Spleen (tissue), 11 donors: Measurements from ENCODE around the gene DYNLRB1. TPM values are rescaled to one million over a fixed set of nuclear protein-coding genes. Genes with fewer than 3 reads are reported as not detected.

Experiments
- DNase-seq: peaks from one replicate; pipeline ENCODE4 v3.0.0-alpha.2; 2020
- H3K27ac ChIP-seq, 8 donors: fragments of 200-600 bp; sonication (generic) in 7 of 8; 1 replicate in 4 of 8; 2 replicates in 4 of 8; pipeline versions ENCODE4 v1.5.0 to v1.8.0; 2016 to 2021; ENCODE audit warnings: inconsistent platforms in 4 of 8, mild to moderate bottlenecking in 4 of 8, moderate library complexity in 1 of 8
- H3K27me3 ChIP-seq, 7 donors: fragments of 200-600 bp; sonication (generic) in 6 of 7; replicated peaks in 1 of 7; 1 replicate in 4 of 7; 2 replicates in 3 of 7; pipeline versions ENCODE4 v1.5.0 to v1.8.0; 2016 to 2021; ENCODE audit warnings: inconsistent platforms in 3 of 7, mild to moderate bottlenecking in 1 of 7
- H3K36me3 ChIP-seq, 6 donors: fragments of 200-600 bp; sonication (generic) in 5 of 6; 1 replicate in 4 of 6; 2 replicates in 2 of 6; pipeline versions ENCODE4 v1.5.0 to v1.8.0; 2016 to 2021; ENCODE audit warnings: inconsistent platforms in 2 of 6
- H3K4me1 ChIP-seq, 6 donors: fragments of 200-600 bp; sonication (generic) in 5 of 6; 1 replicate in 3 of 6; 2 replicates in 3 of 6; pipeline versions ENCODE4 v1.5.0 to v1.8.0; 2016 to 2021; ENCODE audit warnings: inconsistent platforms in 3 of 6
- H3K4me3 ChIP-seq, 8 donors: fragments of 200-600 bp; sonication (generic) in 7 of 8; 1 replicate in 4 of 8; 2 replicates in 4 of 8; pipeline versions ENCODE4 v1.5.0 to v1.8.0; 2016 to 2021; ENCODE audit warnings: inconsistent platforms in 4 of 8, mild to moderate bottlenecking in 4 of 8, moderate library complexity in 2 of 8
- H3K9me3 ChIP-seq, 8 donors: fragments of 200-600 bp; sonication (generic) in 7 of 8; 1 replicate in 4 of 8; 2 replicates in 4 of 8; pipeline versions ENCODE4 v1.5.0 to v1.8.0; 2016 to 2021; ENCODE audit warnings: inconsistent platforms in 4 of 8
- CTCF ChIP-seq, 11 experiments: fragments of 200-600 bp in 7 of 11; fragments of 450-650 bp in 4 of 11; sonication (generic) in 4 of 11; IDR thresholded peaks in 8 of 11; conservative IDR thresholded peaks in 3 of 11; 1 replicate in 7 of 11; 2 replicates in 4 of 11; pipeline versions ENCODE4 v1.4.0 to v1.8.0; 2016 to 2021; ENCODE audit warnings: antibody characterized with exemption in 11 of 11, inconsistent platforms in 4 of 11, mild to moderate bottlenecking in 1 of 11
- POLR2A ChIP-seq, 3 donors: fragments of 450-650 bp; IDR thresholded peaks; one replicate each; pipeline ENCODE4 v1.5.1; 2017; ENCODE audit warnings: antibody characterized with exemption in 3 of 3, mild to moderate bottlenecking in 1 of 3
- POLR2AphosphoS5 ChIP-seq, 3 donors: sonication (generic); formaldehyde crosslinking; IDR thresholded peaks; one replicate each; pipeline ENCODE4 v1.5.1; 2017; ENCODE audit warnings: antibody characterized with exemption in 3 of 3
- WGBS, 5 donors: extraction: QIAGEN DNeasy Blood & Tissue Kit in 3 of 5; methylation state at CpG; one replicate each; pipeline versions ENCODE4 v1.1.5 to v1.1.7; 2013 to 2018; 5-methylcytosine and 5-hydroxymethylcytosine counted together
- intact Hi-C: fragments of 100-400 bp; cut with DNase I; formaldehyde crosslinking; loops from one replicate; pipeline ENCODE4 v1.15.0; 2023; ENCODE audit warnings: low total_unique reads
- polyA plus RNA-seq, 3 donors: library from polyadenylated mRNA; stranded (reverse); fragments of 200-250 nt; gene quantifications; one replicate each; pipeline ENCODE4 v1.2.1, GENCODE V29; 2013
- total RNA-seq, 7 donors: library from RNA; depleted of rRNA in 3 of 7; stranded (reverse); fragments of >200 nt in 3 of 7; fragmentation: NEBNext Ultra II Directional in 4 of 7; extraction: Animal tissue kit (Norgen Biotek cat#: 25700) in 4 of 7; gene quantifications; one replicate each; pipeline versions ENCODE4 v1.1.0 to v1.2.1, GENCODE V29; 2016 to 2021
- donor health status: healthy with polysubstance abuse.
- donor health status: DM: no; HTN: no; CAD: no; lungs with moderate emphysema.
- donor health status: DM: no; HTN: no; CAD: no.
- donor health status: Bipolar disorder and iron deficiency.
- donor health status: healthy.
- donor health status: DM: no; HTN: no; CAD: no.
- donor health status: DM: yes; HTN: yes; CAD: no.

DYNLRB1 gene
- total and polyA plus RNA-seq, 10 donors = 72.0 to 209 (median 152) TPM

- no peak for DNase-seq
- 90 to 99% (median 92%) methylated on average over 7 of the region's 7 CpGs for WGBS, 5 donors
- TF ChIP-seq POLR2AphosphoS5 (IDR thresholded peaks at IDR 0.05) = no peak
- no peak for TF ChIP-seq POLR2A (IDR thresholded peaks at IDR 0.05)
- intact Hi-C loops = no loop called here
- Histone ChIP-seq H3K9me3 (no peaks in the 10 kb centered on the region), H3K36me3 (peaks cover 0 to 8% (median 0%) of the 10 kb centered on the region in 6 donors), H3K4me1 (peaks cover 5 to 31% (median 13%) of the 10 kb centered on the region in 6 donors), H3K27me3 (no peaks in the 10 kb centered on the region), H3K4me3 (no peak overlapping the region), H3K27ac (peak overlapping the region in 3 of 8 donors; percentile 32 to 94 (median 94))
These were observed 44.4 kb downstream of the DYNLRB1 start for GRCh38 chr20:34560614-34561013.

- DNase-seq = no peak
- H3K36me3 ChIP-seq = peaks cover 0 to 13% (median 0%) of the 10 kb centered on the region in 6 donors
- no peak overlapping the region for H3K4me3 ChIP-seq
- peaks cover 5 to 33% (median 13%) of the 10 kb centered on the region in 6 donors for H3K4me1 ChIP-seq
- TF ChIP-seq POLR2AphosphoS5 (IDR thresholded peaks at IDR 0.05) = no peak
- TF ChIP-seq CTCF (IDR thresholded peaks at IDR 0.05 in 8 of 11, conservative IDR thresholded peaks at IDR 0.05 in 3 of 11) = no peak
- intact Hi-C loops = no loop called here
- H3K27ac ChIP-seq = peak overlapping the region in 1 of 8 donors; percentile 1
- H3K9me3 ChIP-seq = no peaks in the 10 kb centered on the region
- no peaks in the 10 kb centered on the region for H3K27me3 ChIP-seq
- 90 to 92% (median 91%) methylated on average over 10 of the region's 10 CpGs for WGBS, 5 donors
These were observed 45.4 kb downstream of the DYNLRB1 start for GRCh38 chr20:34561661-34562060.

- no peak overlapping the region for H3K27ac ChIP-seq
- no peaks in the 10 kb centered on the region for H3K27me3 ChIP-seq
- TF ChIP-seq CTCF (IDR thresholded peaks at IDR 0.05 in 8 of 11, conservative IDR thresholded peaks at IDR 0.05 in 3 of 11) (peak in 8 of 11 experiments; percentile 27 to 63 (median 46)), POLR2A (IDR thresholded peaks at IDR 0.05) (no peak), POLR2AphosphoS5 (IDR thresholded peaks at IDR 0.05) (peak in 1 of 3 donors; percentile 39)
- H3K4me3 ChIP-seq = no peak overlapping the region
- no peaks in the 10 kb centered on the region for H3K9me3 ChIP-seq
- DNase-seq = no peak
- WGBS, 5 donors = 33 to 72% (median 66%) methylated on average over 2 to 5 of the region's 5 CpGs
- peaks cover 0 to 22% (median 0%) of the 10 kb centered on the region in 6 donors for H3K36me3 ChIP-seq
- intact Hi-C loops = no loop called here
- peaks cover 4 to 32% (median 10%) of the 10 kb centered on the region in 6 donors for H3K4me1 ChIP-seq
These were observed 46.4 kb downstream of the DYNLRB1 start for GRCh38 chr20:34562641-34563040.

GRCh38 chr20:34564833-34565232 lies 48.6 kb downstream of the DYNLRB1 start:
- 60 to 87% (median 76%) methylated on average over 6 to 7 of the region's 7 CpGs for WGBS, 5 donors
- Histone ChIP-seq H3K9me3 (no peaks in the 10 kb centered on the region), H3K36me3 (peaks cover 0 to 42% (median 3%) of the 10 kb centered on the region in 6 donors), H3K4me1 (peaks cover 0 to 13% (median 0%) of the 10 kb centered on the region in 6 donors), H3K27ac (peak overlapping the region in 1 of 8 donors; percentile 30), H3K27me3 (no peaks in the 10 kb centered on the region), H3K4me3 (no peak overlapping the region)
- intact Hi-C loops = no loop called here
- TF ChIP-seq POLR2AphosphoS5 (IDR thresholded peaks at IDR 0.05) (no peak), POLR2A (IDR thresholded peaks at IDR 0.05) (no peak), CTCF (IDR thresholded peaks at IDR 0.05 in 8 of 11, conservative IDR thresholded peaks at IDR 0.05 in 3 of 11) (no peak)
- peak; percentile 48 for DNase-seq
